Measurements from ENCODE around the gene ASB6. TPM values are rescaled to one million over a fixed set of nuclear protein-coding genes. Genes with fewer than 3 reads are reported as not detected.

Gene ASB6
- total RNA-seq, 1 donor from 2014 or later, result 20.1 TPM

GRCh38 chr9:129613520-129614175 lies 28.3 kb downstream of the ASB6 start:
- Mint-ChIP-seq H3K4me3 (no peak overlapping the region), H3K4me1 (peaks cover 14% of the 10 kb centered on the region), H3K27ac (no peak overlapping the region), H3K36me3 (ENCODE audit: low read depth) (no peaks in the 10 kb centered on the region), H3K27me3 (peaks cover 4% of the 10 kb centered on the region), H3K9me3 (no peaks in the 10 kb centered on the region)
- DNase-seq (no peak), ATAC-seq (ENCODE audit: low read depth) (no peak)
- POLR2A ChIA-PET, result interaction anchor here (0.6 to 1.2 kb wide), 3 partner anchors 9 to 231 kb away, joined by 3 to 4 read pairs (median 3); no protein-coding TSS in a partner anchor
- CTCF ChIA-PET, result interaction anchor here (0.9 to 2.6 kb wide), 5 partner anchors 11 to 482 kb away, joined by 4 to 8 read pairs (median 4); no protein-coding TSS in a partner anchor
- TF ChIP-seq, protein P1, sequence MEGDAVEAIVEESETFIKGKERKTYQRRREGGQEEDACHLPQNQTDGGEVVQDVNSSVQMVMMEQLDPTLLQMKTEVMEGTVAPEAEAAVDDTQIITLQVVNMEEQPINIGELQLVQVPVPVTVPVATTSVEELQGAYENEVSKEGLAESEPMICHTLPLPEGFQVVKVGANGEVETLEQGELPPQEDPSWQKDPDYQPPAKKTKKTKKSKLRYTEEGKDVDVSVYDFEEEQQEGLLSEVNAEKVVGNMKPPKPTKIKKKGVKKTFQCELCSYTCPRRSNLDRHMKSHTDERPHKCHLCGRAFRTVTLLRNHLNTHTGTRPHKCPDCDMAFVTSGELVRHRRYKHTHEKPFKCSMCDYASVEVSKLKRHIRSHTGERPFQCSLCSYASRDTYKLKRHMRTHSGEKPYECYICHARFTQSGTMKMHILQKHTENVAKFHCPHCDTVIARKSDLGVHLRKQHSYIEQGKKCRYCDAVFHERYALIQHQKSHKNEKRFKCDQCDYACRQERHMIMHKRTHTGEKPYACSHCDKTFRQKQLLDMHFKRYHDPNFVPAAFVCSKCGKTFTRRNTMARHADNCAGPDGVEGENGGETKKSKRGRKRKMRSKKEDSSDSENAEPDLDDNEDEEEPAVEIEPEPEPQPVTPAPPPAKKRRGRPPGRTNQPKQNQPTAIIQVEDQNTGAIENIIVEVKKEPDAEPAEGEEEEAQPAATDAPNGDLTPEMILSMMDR (IDR thresholded peaks at IDR 0.05), result no peak
- intact Hi-C loops (cut with micrococcal nuclease), result no loop called here

DNA sequence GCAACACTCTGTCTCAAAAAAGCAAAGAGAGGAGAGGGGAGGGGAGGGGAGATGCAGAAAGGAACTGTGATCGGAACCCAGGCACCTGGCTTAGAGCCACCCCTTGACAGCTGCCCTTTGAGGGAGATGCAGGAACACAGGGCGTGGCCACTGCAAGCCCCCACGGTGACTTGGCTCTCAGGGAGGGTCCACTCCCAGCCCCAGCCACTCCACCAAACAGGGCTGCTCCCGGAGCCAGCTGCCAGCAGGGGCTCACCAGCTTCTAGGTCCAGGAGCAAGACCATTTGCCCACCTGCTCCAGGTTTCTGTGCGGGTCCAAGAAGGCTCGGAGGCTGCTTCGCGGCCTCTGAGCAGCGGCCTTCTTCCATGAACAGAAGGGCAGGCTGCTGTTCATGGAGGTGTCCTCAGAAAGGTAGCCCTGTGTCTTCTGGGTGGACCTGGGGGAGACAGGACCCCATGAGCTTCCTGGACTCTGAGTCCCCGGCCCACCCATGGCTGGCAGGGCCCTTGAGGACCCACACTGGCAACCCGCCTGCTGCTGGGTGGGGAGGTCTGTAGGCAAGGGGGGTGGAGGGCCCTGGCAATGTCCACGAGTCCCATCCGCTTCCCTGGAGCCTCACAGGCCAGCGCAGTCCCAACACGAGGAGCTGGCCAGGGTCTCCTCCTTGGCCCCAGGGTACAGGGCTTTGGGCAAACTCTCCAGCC lies 29.0 kb downstream of the ASB6 start:
- Mint-ChIP-seq H3K9me3 (no peaks in the 10 kb centered on the region), H3K27ac (no peak overlapping the region), H3K27me3 (peaks cover 2% of the 10 kb centered on the region), H3K36me3 (ENCODE audit: low read depth) (no peaks in the 10 kb centered on the region), H3K4me1 (peaks cover 17% of the 10 kb centered on the region), H3K4me3 (no peak overlapping the region)
- intact Hi-C loops (cut with micrococcal nuclease), result no loop called here
- ChIA-PET POLR2A (interaction anchor here (0.6 kb wide), 2 partner anchors 230 to 471 kb away, joined by 3 read pairs; no protein-coding TSS in a partner anchor), CTCF (interaction anchor here (0.7 to 2.6 kb wide), 5 partner anchors 11 to 481 kb away, joined by 4 to 8 read pairs (median 4); no protein-coding TSS in a partner anchor)
- no peak for ATAC-seq (ENCODE audit: low read depth)
- DNase-seq, result no peak
- TF ChIP-seq, protein P1 (IDR thresholded peaks at IDR 0.05), result no peak

GRCh38 chr9:129612123-129612522 lies 29.8 kb downstream of the ASB6 start:
- no peak overlapping the region for H3K27ac Mint-ChIP-seq
- POLR2A ChIA-PET, result interaction anchor here (0.5 to 0.6 kb wide), 2 partner anchors 467 to 470 kb away, joined by 3 to 5 read pairs; no protein-coding TSS in a partner anchor
- intact Hi-C loops (cut with micrococcal nuclease), result no loop called here

GRCh38 chr9:129611307-129611800 lies 30.6 kb downstream of the ASB6 start:
- POLR2A ChIA-PET, result interaction anchor here (0.5 to 1.5 kb wide), 8 partner anchors 9 to 473 kb away, joined by 3 to 26 read pairs (median 4); partner anchors contain the start of genes C9orf50 and IER5L
- CTCF ChIA-PET, result interaction anchor here (0.5 to 4.2 kb wide), 17 partner anchors 9 to 531 kb away, joined by 3 to 49 read pairs (median 5); partner anchors contain the start of gene DOLPP1
- TF ChIP-seq, protein P1 (IDR thresholded peaks at IDR 0.05), result no peak
- no peak for DNase-seq
- Mint-ChIP-seq H3K27me3 (peaks cover 2% of the 10 kb centered on the region), H3K36me3 (ENCODE audit: low read depth) (no peaks in the 10 kb centered on the region), H3K4me3 (peak overlapping the region; percentile 81), H3K4me1 (peaks cover 24% of the 10 kb centered on the region), H3K27ac (peak overlapping the region; percentile 41), H3K9me3 (no peaks in the 10 kb centered on the region)
- ATAC-seq (ENCODE audit: low read depth), result no peak
- intact Hi-C loops (cut with micrococcal nuclease), result loop anchor here (1.0 kb wide), 3 partner anchors 13 to 172 kb away; partner anchors contain the start of gene ASB6

More at GRCh38 chr9:129612123-129612522, 29.8 kb downstream of the ASB6 start:
- TF ChIP-seq, protein P1 (IDR thresholded peaks at IDR 0.05), result no peak
- DNase-seq (no peak), ATAC-seq (ENCODE audit: low read depth) (no peak)
- Mint-ChIP-seq H3K9me3 (no peaks in the 10 kb centered on the region), H3K36me3 (ENCODE audit: low read depth) (no peaks in the 10 kb centered on the region), H3K27me3 (peaks cover 2% of the 10 kb centered on the region), H3K4me1 (peaks cover 23% of the 10 kb centered on the region), H3K4me3 (no peak overlapping the region)
- CTCF ChIA-PET, result interaction anchor here (0.7 to 4.2 kb wide), 8 partner anchors 8 to 481 kb away, joined by 4 to 49 read pairs (median 11); no protein-coding TSS in a partner anchor
